ELR (cell line): ENCODE measurements around the gene ZNF747.
"Not testable (repeated sequence)": the region's sequence is repeated elsewhere in the genome, so short reads cannot be mapped to it uniquely, and the experiment has no call there.

ENCODE experiments used
- DNase-seq: peaks from one replicate; pipeline ENCODE4 v3.0.0-alpha.2; 2015; ENCODE audit warnings: low read depth

ZNF747 gene

DNA sequence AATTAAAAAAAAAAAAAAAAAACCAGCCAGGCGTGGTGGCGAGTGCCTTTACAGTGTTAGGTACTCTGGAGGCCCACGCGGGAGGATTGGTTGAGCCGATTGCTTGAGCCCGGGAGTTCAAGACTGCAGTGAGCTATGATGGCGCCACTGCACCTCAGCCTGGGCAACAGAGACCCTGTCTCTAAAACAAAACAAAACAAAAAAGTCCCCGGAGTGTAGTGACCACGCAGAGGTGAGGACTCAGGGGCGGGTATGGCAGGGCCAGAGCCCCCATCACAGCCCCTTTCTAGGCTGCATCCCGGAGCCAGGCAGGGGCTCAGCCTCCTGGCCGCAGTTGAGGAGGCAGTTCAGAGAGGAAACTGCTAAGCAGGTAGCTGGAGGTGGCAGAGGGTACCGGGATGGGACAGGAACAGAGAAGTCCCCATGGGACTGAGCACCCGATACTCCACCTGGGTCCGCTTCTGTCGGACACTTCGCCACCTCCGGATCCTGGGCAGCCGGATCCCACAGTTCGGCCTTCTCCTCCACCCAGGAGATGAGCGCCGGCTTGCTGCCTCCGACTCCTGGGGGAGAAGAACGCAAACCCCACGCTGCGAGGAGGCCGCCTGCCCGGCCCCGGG is 800 bp downstream of the ZNF747 start:
- DNase-seq, result peak; percentile 17

DNA sequence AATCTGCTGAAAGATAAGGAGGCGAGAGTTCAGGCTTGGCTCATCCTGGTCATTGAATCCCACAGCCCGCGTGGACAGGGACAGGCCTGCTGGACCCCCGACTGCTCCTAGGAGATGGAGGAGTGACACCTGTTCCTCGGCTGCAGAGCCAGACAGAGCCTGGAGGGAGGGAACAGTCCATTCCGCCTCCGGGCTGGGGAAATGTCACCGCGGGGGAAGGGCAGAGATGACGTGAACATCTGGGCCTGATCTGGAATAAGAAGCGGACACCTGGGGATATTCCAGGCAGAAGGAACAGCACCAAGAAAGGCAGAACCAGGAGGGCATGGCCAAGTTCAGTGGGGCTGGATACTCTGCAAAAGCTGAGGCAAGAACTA is 1.5 kb downstream of the ZNF747 start:
- DNase-seq, result no peak

DNA sequence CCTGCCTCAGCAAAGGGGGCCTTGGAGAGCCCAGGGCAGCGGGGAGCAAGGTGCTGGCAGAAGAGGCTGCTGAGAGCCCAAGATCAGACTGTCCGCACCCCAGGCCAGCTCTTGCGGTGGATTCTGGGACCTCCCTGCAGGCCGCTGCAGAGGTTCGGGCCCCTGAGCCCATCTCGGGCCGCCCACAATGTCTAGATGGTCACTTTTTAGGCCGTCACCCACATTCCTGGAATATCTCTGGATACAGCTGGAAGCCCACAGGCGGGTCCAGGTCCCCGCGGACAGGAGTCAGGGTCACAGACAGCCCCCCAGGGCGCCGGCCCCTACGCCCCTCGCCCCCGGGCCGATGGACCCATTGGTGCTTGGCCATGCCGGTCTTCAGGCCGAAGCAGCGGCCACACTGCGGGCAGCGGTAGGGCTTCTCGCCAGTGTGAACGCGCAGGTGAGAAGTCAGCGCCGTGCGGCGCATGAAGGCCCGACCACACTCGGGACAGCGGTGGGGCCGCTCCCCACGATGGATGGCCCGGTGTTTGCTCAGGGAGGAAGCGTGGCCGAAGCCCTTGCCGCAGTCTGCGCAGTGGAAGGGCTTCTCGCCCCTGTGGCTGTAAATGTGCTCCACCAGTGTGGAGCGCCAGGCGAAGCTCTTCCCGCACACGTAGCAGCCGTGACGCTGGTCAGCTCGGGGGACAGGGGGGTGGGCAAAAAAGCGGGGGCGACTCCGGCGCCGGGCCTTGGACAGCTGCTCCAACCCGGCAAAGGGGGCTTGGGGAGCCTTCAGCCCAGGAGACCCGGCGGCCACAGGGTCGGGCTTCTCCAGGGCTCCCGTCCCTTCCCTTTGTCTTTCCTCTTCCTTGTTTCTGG is 2.1 kb downstream of the ZNF747 start:
- DNase-seq, result no peak

DNA sequence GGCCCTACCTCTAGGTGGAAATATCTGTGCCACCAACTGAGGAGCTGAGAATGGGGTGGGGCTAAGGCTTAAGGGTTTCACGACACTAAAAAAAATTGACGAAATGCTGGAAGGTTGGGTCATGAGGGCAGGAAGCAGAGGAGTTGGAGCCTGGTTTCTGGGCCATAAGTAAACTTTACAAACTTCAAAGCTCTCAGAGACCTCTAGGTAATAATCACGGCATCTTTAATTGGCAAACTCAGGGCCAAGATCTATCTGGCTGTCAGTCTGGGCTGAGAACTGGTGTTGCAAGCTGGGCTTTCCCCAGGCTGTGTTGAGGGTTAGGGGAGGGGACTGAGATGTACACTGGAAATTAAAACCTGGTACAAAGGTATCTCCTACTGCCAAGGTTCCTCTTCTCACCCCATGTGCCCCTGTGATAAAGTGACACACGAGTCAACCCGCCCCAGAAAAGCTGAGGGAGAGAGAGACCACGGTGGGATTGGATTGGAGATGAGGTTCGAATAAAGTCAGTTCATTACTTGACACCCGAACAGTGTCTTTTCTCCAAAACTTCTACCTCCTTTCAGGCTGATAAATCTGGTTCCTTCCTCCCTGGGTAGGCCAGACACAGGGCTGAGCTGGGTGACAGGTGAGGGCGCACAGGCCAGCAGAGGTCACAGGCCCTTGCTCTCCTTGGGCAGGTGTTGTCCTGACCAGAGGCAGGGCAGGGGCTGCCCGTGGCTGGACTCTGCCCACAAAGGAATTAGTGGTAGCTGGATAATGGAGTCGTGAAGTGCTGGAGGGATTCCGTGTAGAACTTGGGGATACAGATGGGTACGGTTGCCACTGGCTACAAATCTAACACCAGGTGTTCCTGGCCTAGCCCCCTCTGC is 4.3 kb downstream of the ZNF747 start:
- no peak for DNase-seq

DNA sequence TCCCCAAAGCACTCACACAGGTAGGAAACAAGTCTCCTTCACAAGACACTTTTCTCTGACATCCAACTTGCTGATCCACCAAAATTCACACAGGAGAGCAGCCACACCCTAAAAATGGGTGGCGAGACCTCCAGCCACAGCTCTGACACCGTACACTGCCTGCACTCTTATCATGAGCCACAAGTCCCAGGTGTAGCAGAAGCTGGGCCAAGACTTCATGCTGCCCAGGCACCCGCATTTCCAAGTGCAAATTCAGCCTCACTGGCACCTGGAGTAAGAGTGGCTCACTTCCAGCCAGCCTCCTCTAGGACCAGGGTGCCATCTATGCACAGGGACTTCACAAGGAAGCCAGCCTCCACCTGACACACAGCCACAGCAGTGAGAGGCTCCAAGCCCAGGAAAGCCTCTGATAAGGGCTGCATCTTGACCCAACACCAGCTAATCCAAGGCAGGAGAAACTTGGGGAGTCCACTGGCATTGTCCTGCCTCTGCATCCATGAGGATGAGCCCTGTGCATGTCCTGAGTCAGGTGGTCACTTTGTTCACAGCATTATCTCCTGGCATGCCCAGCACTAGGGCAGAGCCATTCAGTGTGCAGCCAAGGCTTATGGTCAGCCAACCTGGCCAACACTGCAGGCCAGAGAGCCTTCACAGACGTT is 5.7 kb downstream of the ZNF747 start:
- no peak for DNase-seq

DNA sequence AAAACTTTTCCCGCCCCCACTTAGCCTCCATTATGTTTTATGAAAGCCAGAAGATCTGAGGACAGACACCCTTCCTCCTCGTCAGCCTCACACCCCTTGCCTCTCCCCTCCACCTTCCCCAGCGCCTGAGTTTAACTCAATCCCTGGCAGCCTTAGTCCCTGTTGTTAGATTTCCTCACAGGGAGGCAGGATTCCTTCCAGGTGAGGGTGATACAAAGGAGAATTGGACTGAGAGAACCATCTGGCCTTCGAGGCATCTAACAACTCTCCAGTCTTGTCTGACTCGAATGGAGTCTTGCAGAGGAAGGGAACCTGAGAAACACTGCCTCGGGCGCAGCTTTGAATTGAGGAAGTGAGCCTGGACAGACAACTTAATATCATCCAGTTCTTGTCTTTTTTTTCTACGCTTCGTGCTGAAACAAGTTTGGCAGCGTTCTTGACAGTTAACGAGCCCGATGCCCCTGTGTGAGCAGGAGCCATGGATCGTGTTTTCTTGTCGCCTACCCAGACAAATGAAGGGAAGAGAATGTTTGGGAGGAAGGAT is 7.0 kb downstream of the ZNF747 start:
- DNase-seq, result no peak

DNA sequence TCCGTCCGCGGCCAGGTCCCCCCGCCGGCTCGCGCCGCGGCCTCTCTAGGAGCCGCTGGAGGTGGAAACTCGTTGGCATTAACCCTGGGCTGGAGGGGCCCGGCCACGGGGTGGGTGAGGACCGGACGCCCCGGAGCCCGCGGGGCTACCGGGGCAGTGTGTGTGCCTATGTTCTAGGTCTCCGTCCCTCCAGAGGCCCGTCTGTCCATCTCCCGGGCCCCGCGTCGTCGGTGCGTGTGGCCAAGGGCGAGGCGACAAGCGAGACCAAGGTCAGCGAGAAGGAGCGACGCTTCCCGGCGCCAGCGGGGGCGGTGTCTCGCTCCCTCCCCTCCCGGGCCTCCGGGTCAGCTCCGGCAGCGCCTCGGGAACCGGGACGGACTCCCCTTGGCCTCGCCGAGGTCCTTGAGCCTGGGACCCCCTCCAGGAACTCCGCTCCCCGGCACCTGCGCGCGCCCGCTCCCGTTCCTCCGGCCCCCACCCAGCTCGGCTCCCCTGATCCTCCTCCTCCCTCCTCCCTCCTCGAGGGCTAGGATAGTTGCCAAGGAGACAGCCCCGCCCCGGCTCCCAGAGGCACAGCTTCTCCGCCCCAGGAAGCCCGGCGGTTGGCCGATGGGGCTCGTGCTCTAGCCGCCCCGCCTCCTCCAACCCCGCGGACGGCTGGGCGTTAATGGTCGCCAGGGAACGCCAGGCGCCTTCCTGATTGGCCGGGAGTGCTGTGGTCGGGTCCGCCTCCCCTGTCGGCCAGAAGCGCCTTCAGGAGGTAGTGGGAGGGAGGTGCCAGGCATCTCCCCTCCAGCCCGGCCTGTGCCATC is 7.6 kb downstream of the ZNF747 start:
- DNase-seq, result peak; percentile 98

DNA sequence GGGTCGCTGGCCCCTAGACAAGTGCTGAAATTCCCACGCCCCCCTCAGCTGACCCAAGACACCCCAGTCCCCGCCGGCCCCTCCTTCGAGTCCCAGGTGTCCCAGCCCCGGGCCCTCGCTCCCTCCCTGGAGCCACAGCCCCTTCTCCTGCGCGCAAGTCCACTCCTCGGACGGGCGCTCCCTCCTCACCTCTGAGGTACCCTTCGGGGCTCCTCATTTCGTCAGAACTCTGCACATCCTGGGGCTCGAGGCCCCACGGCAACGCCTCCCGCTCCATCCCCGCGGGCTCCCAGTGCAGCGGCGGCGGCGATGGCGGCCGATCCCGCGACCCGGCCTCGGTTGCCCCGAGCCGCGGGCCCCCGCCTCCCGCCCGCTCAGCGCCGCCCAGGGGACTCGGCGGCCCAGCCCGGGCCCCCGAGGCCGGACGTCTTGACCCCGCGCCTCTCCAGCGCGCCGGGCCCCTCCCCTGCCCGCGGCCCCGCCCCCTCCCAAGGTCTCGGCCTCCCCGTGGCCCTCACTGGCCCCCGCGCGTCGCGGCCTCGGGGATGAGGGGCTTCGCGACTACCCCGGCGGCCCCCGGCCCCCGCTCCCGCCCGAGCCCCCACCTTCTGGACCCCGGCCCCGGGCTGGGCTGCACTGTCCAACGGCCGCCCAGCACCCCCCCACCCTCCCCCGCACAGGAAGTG is 8.4 kb downstream of the ZNF747 start, which contains the start of gene ZNF768:
ZNF768 (minus strand) TSS at position 430 of the 686 bp plus-strand sequence; CDS start at position 277, 153 bp downstream.
- peak; percentile 64 for DNase-seq

DNA sequence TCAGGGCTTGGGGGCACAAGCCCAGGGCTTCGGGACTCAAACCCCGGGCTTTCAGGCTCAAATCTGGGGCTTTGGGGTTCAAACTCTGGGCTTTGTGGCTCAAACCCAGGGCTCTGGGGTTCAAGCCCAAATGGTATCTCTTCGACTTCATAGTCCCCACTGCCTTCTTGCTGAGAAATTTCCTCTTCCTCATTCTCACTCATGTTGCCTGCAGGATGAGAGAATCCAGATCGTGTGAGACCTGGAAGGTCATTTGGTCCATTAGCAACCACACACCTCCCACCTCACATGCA is 8.9 kb downstream of the ZNF747 start:
- no peak for DNase-seq

DNA sequence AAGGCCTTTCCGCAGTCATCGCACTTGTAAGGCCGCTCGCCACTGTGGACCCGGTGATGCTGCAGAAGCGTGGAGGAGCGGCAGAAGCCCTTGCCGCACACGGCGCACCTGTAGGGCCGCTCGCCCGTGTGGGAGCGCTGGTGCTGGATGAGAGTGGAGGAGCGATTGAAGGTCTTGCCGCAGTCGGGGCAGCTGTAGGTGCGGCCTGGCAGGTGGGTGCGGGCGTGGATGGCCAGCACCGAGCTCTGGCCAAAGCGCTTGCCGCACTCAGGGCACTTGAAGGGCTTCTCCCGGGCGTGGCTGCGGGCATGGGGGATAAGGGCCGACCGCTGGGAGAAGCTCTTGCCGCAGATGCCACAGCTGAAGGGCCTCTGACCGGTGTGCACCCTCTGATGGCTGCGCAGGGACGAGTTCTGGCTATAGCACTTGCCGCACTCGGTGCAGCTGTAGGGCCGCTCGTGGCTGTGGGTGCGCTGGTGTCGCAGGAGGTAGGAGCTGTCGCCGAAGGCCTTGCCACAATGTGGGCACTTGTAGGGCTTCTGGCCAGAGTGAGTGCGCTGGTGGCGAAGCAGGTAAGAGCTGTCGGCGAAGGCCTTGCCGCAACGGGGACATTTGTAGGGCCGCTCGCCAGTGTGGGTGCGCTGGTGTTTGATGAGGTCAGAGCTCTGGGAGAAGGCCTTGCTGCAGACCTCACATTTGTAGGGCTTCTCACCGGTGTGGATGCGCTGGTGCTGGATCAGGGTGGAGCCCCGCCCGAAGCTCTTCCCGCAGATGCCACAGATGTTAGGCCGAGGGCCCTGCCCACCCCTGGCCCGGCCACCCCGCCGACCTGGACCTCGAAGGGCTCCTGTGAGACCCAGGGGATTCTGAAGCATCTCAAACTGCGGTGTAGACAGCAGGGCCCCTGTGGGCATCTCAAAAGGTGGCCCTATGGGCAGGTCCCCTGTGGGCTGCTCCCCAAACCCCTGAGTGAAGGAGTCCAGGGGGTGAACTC is 9.8 kb downstream of the ZNF747 start:
- no peak for DNase-seq

DNA sequence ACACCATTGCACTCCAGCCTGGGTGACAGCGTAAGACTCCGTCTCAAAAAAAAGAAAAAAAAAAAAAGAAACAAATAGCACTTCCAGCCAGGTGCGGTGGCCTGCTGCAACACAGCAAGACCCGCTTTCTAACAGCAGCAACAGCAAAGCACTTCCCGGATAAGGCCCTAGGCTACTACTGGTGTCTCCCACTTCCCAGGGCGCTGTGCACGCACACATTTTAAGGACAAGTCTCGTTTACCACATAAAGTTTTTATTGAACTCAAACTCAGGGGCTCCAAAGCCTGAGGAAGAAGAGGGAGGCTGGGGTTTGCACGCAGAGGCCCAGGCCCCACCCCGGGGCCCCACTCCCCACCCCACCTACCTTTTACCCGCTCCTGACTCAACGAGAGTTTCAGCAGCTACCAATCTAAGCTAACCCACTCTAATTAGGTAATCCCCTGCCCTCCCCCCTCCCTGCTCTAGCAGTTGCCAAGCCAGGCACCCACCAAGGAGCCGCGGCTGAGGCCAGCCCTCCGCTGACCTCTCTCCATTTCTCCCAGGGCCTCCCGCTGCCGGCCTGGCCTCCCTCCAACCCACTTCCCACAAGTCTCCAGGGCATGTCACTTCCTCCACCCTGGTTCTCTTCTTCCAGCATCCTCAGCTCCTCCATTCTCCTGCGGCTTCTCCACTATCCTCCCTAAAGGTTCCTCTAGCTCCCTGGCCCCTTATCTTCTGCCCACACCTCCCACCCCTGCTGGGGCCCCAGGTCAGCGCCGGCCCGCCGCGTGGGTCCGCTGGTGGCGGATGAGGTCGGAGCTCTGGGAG is 10.7 kb downstream of the ZNF747 start:
- DNase-seq, result no peak

DNA sequence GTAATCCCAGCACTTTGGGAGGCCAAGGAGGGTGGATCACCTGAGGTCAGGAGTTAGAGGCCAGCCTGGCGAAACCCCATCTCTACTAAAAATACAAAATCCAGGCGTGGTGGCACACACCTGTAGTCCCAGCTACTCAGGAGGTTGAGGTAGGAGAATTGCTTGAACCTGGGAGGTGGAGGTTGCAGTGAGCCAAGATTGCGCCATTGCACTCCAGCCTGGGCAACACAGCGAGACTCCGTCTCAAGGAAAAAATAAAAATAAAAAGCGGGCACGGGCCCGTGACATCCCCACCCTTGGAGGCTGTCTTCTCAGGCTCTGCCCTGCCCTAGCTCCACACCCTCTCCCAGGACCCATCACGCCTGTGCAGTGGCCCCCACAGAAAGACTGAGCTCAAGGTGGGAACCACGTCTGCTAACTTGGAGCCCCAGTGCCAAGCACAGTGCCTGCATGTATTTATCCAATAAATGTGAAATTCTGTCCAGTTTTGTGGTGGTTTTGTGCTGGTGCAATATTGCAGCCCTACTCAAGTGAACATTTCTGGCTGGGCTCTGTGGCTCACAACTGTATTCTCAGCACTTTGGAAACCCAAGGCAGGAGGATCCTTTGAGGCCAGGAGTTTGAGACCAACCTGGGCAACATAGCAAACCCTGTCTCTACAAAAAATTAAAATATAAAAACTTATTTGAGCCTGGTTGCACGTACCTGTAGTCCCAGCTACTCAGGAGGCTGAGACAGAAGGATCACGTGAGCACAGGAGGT is 11.8 kb downstream of the ZNF747 start:
- DNase-seq, result not testable (repeated sequence)

DNA sequence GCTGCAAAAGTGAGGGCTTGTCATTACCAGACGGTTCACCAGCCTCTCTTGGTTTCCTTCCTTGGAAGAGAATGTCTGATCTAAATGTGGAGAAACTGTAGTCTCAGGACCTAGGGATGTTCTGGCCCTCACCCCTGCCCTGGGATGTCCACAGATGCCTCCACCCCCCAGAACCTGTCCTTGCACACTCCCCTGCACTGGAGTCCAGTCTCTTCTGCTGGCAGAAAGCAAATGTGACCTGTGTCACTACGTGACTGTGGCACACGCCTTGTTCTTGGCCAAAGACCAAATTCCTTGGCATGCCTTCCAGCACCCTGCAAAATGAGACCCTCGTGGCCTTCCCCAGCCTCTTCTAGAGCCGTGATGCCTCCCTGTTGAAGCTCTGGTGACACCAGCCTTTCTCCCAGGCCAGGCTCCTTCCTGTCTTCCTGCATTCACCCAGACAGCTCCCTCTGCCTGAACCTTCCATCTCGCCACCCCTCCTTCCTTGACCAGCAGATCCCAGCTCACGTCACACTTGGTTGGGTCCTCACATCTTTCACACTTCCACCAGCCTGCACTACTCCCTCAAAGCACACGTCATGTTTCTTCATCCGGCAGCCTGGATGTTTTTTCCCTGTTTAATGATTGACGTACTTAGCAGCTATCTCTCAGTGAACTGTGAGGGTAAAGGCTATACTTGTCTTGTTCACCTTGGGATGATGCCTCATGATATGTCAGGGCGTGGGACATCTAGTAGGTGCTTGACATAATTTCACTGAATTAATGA is 12.6 kb downstream of the ZNF747 start:
- DNase-seq, result no peak

DNA sequence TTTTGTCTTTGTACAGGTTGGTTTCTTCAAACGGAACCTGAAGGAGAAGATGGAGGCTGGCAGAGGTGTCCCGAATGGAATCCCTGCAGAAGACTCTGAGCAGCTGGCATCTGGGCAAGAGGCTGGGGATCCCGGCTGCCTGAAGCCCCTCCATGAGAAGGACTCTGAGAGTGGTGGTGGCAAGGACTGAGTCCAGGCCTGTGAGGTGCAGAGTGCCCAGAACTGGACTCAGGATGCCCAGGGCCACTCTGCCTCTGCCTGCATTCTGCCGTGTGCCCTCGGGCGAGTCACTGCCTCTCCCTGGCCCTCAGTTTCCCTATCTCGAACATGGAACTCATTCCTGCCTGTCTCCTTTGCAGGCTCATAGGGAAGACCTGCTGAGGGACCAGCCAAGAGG is 13.2 kb downstream of the ZNF747 start:
- DNase-seq, result no peak

DNA sequence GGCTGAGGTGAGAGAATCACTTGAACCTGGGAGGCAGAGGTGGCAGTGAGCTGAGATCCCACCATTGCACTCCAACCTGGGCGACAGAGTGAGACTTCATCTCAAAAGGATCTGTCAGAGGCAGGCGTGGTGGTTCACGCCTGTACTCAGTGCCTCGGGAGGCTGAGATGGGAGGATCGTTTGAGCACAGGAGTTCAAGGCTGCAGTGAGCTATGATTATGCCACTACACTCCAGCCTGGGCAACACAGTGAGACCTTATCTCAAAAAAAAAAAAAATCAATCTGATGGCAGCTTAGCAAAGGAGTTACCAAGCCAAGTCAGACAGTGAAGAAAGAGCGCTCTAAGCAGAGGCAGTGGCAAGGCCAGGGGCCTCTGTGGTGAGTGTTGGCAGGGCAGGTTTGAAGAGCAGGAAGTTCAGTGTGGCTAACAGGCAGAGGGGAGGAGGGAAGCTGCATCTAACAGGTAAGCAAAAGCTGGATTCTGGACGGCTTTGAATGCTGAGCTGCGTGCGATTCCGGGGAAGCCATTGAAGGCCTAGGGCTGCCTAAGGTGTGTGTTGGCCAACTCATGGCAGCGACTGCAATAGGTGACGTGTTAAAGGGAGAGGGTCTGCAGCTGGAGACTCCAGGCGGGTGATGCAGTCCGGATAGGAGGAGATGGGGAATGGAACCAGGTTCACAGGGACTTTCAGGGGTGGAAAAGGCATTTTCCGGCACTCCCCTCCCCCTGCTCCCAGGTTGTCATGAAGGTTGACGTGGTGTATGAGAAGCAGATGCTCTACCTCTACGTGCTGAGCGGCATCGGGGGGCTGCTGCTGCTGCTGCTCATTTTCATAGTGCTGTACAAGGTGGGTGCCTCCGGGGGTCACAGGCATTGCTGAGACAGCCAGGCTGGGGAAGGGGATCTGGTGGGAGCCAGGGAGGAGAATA is 15.3 kb downstream of the ZNF747 start:
- no peak for DNase-seq

DNA sequence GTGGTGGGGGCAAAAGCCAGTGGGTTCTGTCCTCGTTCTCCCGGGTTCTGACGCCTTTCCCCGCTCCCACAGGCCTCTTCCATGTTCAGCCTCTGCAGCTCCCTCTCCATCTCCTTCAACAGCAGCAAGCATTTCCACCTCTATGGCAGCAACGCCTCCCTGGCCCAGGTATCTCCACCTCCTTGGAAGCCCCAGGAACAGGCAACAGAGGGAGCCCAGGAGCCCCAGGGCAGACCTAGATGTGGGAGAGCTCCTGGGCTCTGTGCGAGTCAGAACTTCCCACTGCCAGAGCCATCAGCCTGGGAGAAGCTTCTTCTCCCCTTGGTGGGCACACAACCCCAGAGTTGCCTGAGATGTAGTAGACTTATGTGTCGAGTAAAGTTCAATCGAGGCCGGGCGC is 16.1 kb downstream of the ZNF747 start:
- DNase-seq, result no peak
